NCI-H510A treated with DMSO at 0.1 percent for 48 hours (cell line): ENCODE measurements around the gene SET.
"Not testable (repeated sequence)": the region's sequence is repeated elsewhere in the genome, so short reads cannot be mapped to it uniquely, and the experiment has no call there.

Experiments used
- DNase-seq: peaks from one replicate; lab custom pipeline; 2025; lab: John Stamatoyannopoulos, UW

The SET gene

DNA sequence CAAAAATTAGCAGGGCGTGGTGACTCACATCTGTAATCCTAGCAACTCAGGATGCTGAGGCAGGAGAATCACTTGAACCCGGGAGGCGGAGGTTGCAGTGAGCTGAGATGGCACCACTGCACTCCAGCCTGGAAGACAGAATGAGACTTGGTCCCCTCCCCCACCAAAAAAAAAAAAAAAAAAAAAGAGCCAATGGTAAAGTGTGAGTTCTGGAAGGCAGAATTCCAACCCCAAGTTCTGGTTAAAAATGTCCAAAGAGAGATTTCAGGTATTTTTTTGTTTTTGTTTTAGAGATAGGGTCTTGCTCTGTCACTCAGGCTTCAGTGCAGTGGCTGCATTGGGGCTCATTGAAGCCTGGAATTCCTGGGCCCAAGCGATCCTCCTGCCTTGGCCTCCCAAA, 1.6 kb upstream of the SET start:
- no peak for DNase-seq

DNA sequence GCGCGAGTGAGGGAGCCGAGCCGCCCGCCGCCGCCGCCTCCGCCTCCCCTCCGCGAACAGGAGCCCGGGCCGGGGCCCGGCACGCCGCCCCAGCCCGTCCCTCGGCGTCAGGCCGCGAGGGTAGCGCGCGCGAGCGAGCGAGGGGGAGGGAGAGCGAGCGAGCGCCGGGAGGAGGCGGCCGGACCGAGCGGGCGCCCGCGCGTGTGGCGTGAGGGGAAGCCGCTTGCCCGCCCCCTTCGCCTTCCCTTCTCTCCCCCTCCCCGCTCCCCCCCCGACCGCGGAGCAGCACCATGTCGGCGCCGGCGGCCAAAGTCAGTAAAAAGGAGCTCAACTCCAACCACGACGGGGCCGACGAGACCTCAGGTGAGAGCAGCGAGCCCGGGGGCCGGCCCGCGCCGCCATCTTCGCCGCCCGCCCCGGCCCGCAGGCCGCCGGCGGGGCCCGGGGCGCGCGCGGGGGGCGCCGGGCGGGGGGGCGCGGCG, 312 bp downstream of the SET start:
- DNase-seq = no peak

DNA sequence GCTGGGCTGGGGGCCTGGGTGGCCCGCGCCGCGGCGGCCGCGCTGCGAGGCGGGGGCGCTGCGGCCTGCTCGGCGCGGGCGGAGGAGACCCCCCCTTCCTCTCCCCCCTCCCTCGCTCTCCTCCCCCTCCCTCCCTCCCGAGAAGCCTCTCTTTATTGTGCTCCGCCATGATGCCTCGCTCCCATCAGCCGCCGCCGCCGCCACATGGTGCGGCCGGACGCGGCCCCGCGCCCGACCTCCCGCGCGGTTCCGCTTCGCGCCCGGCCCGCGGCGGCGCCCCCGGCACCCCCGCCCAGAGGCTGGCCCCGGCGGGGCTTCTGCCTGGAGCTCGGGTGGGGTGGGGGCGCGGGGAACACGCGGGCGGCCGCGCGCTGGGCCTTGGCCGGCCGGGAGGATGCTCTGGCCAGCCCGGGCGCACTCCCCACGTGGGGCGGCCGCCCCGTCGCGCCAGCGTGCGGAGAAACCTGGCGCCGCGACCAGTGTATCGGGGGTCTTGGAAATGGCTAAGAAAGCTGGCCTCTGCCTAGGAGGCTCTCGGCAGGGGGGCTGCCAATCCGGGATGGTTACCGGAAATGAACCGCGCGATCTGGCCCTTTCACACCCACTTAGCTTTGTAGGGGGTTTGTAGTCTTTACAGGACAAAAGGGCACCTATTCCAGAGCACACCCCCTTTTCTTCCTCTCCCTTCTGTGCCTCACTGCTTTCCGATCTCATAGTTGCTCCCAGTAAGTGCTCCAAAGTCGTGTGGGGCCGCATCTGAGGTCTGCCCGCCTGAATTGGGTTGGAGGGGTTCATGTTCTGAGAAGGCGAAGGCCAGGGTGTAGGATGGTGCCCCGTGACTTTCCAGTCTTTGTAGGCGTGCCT, 1.0 kb downstream of the SET start:
- no peak for DNase-seq

DNA sequence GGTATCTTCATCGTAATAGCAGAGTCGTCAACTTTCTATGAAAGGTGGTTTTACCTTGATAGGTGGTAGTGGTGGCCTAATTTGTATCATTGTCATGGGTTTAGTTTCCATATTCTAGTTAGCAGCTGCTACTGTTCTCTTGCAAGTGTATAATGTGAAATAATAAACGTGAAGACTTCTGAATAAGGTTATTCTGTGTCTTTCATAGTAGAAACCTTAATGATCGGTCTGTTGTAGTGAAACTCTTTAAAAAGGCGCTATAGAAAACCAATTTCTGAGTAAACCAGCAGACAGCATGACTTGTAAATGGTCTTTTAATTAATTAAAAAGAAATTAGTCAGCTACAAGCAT, 1.6 kb downstream of the SET start:
- DNase-seq = no peak

DNA sequence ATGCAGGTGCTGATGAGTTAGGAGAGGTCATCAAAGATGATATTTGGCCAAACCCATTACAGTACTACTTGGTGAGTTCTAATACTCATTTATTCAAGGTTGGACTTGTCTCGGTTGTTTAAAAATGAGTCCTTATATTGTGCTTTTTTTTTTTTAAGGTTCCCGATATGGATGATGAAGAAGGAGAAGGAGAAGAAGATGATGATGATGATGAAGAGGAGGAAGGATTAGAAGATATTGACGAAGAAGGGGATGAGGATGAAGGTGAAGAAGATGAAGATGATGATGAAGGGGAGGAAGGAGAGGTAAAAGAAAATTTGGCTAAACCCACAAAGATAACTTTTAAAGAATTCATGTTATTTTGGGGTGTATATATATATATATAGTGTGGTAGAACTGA, 4.7 kb downstream of the SET start:
- DNase-seq = not testable (repeated sequence)

DNA sequence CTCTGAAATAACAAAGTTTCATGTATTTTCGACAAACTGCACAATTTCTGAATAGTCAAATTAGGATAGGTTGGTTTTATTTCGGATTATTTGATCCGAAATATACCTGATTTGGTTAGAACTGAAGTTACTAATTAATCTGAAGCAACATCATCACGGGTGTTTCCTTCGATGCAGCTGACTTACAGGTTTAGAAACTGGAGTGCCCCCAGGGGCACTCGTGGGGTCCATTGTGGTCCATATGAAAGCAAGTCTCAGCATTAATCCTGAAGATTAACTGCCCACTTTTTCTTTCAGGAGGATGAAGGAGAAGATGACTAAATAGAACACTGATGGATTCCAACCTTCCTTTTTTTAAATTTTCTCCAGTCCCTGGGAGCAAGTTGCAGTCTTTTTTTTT, 5.3 kb downstream of the SET start:
- no peak for DNase-seq

DNA sequence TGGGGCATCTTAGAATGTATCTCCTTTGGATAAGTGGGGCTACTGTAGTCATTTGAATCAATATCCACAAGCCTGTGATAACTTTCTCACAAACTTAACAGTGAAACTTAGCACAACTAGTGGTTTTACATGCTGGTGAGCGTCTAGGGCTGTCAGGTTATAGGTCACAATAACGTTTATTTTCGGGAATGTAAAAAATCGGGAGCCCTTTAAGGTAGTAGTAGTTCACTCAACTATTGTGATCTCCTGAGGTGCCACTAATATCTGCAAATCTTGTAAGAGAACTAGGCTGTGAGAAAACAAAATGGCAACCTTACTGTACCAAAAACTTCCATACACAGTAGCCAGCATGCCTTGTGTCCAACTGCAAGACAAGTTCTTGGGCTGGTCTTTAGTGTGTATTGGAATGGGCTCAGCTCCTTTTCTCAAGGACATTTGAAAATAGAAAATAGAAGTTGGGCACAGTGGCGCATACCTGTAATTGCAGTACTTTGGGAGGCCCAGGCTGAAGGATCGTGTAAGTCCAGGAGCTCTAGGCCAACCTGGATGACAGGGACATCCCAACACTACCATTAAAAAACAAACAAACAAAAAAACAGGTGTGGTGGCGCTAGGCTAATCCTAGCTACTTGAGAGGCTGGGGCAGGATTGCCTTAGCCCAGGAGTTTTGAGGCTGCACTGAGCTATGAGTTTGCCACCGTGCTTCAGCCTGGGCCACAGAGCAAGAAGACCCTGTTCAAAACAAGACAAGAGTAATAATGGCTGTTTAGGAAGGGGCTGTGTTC, 8.1 kb downstream of the SET start:
- DNase-seq = no peak

DNA sequence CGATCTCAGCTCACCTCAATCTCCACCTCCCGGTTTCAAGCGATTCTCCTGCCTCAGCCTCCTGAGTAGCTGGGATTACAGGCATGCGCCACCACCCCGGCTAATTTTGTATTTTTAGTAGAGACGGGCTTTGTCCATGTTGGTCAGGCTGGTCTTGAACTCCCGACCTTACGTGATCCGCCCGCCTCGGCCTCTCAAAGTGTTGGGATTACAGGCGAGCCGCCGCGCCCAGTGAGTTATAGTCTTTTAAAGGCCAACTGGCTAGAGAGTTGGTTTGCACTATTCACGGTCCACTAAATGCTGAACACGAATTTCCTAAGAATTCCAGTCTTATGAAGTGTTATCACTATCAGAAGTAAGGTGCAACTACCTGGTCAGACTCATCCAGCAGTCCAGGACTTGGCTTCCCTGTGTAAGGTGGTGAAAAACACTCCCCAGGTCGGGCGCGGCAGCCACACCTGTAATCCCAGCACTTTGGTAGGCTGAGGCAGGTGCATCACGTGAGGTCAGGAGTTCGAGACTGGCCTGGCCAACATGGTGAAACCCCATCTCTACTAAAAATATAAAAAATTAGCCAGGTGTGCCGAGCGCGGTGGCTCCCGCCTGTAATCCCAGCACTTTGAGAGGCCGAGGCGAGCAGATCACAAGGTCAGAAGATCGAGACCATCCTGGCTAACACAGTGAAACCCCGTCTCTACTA, 10.2 kb downstream of the SET start:
- DNase-seq = not testable (repeated sequence)

DNA sequence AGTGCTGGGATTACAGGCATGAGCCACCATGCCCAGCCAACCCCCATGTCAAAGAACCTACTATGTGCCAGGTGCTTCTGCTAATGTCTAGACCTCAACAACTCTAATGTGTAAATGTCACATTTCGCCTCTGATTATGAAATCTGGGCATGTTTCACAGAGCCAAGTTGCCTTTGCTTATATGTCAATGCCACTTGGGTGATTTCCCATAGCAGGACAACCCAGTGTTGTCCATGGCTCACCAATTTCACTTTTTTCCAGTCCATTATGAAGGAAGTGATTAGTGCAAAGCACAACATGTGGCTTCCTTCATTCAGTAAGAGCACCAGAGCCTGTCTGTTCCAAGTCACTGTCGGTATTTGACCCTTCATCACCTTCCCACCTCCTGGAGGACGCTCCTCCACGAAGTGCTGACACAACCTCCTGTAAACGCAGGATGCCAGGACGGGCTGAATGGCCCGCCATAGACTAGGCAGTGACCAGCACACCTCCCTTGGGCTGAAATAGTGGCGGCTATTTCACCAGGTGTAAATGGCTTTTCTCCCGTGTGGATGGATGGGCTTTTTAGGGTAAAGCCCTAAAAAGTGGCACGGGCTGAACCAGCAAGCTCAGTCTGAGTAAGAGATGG, 12.3 kb downstream of the SET start:
- DNase-seq = no peak

DNA sequence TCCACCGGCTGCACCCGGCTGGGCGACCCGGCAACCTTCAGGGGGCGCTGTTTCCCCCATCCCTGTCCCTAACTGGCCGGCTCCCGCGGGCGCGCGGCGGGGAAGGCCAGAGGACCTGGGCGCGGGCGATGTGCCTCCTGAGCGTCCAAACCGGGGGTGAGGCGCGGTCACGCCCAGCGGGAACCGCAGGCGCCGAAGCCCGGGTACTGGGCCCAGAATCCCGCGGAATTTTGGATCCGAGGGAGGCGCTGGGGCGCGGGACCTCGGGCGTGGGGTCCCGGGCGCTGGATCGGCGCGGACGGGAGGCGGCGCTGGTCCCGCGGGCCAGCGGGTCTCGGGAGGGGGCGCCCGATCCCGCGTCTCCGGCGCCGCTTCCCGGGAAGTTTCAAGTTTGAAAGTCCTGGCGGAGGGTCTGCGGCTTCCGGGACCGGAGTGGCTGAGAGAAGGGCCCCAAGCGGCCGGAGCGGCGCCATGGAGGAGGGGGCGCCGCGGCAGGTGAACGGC, 13.5 kb downstream of the SET start, which contains the start of gene PKN3:
PKN3 (plus strand) TSS at position 59 of the 504 bp plus-strand sequence; CDS start at position 472, 413 bp downstream.
- peak; percentile 73 for DNase-seq

DNA sequence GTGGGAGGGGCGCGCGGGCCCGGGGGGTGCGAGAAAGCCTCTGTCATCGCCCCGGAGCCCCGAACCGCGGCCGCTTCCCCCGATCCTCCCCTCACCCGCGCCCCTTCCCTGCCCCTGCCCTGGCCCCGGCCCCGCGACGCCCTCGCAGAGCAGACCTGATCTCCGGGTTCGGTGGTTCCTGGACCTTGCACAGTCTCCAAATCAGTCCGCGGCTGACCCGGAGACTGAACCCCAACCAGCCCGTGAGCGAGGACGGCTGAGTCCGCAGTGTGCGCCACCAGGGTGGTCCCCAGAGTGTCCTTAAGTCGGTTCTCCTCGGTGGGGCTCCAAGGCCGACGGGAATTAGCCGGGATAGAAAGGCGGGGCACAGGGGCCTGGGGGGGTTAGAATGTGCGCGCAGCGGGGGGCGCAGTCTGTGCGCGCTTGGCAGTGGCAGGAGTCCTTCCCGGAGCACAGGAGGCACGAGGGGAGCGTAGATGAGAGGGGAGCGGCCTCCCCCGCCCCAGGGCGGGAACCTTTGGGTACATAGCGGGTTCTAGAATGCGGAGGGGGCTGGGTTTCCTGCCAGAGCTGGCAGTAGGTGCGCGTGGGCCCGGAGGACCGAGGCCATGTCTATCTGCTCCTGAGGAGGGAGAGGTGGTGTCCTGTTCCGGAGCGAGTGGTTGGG, 14.1 kb downstream of the SET start:
- DNase-seq = no peak

DNA sequence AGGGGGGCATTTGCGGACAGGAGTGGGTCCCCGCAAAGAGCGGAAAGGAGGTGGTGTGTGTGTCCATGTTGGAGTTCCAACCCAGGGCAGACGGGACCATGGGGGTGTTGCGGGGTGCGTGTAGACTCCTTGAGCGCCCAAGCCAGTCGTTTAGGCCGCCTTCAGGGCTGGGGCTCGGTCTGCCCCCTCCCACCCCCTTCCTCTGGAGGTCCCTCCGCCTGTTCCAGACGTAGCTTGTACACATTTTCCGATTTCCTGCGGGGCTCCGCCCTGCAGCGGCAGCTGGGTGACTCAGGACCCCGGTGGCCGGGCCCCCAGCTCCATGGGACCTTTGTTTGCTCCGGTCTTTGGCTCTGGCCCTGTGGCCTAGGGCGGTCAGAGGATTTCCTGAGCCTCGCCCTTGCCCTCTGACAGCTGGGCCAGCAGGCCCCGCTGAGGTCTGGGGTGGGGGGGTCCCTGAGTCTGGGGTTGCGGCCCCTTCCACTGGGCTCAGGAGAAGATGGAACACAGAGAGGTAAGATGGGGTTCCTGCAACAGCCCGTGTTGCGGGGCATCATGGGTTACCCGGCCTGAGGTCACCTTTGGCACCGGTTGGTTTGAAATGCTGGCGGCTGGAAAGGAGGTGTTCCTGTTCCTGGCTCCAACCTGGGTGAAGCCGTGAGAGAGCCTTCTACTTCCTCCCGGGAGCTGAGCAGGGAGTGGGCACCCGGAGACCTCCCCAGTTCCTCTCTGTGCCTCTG, 14.8 kb downstream of the SET start:
- no peak for DNase-seq

DNA sequence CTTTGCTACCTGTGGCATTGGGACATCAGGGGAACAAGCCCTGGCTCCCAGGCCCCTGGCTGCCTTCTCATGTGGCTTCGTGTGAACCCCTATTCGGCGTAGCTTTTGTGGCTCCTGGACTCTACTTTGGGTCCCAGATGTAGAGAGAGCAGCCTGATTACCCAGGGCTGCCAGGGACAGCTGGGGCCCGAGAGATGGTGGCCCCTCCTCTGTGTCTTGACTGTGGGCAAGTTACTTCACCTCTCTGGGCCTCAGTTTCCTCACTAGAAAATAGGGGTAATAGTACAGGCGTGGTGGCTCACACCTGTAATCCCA, 15.3 kb downstream of the SET start:
- DNase-seq = no peak

DNA sequence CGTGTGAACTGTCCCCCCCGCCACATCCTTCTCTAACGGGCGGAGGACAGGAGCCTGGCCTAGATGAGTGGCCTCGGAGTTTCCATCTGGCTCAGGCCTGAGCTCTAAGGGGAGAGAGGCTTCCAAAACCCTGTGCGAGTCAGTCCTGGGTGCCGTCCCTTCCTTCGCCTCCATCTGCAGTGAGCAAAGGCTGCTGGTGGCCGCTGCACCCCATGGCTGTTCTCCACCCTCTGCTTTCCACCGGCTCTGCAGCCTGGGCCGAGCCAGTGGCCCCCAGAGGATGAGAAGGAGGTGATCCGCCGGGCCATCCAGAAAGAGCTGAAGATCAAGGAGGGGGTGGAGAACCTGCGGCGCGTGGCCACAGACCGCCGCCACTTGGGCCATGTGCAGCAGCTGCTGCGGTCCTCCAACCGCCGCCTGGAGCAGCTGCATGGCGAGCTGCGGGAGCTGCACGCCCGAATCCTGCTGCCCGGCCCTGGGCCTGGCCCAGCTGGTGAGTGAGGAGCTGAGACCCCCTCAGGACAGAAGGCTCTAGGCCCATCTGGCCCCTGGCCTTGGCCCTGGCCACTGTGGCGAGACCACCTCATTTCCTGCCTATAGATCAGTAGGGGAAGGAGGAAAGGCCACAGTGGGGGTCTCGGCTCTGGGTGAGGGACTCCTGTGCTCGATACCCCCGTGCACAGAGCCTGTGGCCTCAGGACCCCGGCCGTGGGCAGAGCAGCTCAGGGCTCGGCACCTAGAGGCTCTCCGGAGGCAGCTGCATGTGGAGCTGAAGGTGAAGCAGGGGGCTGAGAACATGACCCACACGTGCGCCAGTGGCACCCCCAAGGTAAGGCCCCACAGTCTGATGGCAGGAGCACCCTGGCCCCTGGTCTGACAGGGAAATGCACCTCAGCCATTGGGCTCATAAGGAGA, 16.3 kb downstream of the SET start:
- no peak for DNase-seq

DNA sequence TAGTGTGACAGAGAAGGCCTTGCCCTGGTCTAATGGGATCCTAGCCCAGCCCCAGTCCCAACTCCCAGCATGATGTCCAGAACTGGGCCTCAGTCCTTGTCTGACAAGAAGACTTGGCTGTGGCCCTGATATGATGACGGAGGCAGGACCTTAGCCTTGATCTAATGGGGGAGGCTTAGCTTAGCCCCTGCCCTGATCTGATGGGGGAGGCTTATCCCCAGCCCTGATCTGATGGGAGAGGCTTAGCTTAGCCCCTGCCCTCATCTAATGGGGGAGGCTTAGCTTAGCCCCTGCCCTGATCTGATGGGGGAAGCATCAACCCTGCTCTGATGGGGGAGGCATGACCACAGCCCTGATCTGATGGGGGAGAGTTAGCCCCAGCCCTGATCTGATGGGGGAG, 17.0 kb downstream of the SET start:
- DNase-seq = no peak

DNA sequence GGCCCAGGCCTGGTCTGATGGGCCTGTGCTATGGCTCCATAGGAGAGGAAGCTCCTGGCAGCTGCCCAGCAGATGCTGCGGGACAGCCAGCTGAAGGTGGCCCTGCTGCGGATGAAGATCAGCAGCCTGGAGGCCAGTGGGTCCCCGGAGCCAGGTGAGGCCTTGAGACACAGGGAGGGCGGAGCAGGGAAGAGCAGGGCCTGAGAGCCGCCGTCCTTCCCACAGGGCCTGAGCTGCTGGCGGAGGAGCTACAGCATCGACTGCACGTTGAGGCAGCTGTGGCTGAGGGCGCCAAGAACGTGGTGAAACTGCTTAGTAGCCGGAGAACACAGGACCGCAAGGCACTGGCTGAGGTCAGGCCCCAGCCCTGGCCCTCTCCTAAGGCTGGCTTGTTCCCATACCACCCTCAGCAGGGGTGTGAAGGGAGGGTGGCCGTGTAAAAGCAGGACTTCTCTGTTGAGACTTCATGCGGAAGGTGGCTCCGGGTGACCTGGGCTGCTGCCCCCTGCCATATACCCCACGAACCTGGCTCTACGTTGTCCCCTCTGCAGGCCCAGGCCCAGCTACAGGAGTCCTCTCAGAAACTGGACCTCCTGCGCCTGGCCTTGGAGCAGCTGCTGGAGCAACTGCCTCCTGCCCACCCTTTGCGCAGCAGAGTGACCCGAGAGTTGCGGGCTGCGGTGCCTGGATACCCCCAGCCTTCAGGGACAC, 17.8 kb downstream of the SET start:
- no peak for DNase-seq

DNA sequence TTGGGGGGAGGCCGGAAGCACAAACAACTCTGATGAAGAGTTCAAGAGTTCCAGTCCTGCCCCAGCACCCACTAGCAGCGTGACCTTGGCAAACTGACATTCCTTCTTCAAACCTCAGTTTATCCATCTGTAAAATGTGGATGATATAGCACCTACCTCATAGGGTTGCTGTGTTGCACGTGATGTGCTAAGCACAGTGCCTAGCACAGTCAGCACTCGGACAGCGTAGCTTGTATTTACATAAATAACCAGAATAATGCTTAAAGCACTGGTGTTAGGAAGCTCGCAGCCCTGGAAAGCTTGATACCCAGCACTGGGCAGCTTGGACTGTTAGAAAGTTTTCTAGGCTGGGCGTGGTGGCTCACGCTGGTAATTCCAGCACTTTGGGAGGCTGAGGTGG, 18.4 kb downstream of the SET start:
- DNase-seq = no peak

DNA sequence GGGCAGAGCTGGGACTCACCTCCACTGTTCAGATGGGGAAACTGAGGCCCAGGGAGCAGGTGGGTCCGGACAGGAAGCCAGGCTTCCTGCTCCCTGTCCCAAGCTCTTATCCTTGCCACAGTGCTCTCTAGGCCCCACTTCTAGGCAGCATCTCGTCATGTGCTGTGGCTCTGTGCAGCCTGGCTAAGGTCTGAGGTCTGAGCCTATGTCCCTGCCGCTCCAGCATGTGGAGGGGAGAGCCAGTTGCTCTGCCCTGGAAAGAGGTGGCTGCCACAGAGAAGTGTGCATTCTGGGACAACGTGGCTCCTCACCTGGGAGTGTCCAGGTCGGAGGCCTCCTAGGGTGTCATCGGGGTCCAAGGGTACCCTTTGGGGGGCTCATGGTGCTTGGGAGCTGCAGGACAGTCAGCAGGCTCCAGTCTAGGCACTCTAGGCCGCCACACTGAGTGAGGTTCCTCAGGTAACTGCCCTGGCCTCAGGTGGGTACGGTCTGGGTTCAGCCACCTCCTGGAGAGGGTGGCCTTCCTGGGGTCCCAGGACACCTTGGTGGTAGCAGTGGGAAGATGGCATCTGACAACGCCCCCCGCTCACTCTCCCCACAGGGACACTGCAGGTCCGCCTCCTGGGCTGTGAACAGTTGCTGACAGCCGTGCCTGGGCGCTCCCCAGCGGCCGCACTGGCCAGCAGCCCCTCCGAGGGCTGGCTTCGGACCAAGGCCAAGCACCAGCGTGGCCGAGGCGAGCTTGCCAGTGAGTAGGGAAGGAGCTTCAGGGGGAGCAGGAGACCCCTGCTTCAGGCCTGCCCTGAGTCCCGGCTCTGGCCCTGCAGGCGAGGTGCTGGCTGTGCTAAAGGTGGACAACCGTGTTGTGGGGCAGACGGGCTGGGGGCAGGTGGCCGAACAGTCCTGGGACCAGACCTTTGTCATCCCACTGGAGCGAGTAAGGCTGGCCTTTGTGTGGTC, 23.7 kb downstream of the SET start:
- DNase-seq = no peak
